ENCODE results near the gene CASKIN2. TPM values are rescaled to one million over a fixed set of nuclear protein-coding genes. Genes with fewer than 3 reads are reported as not detected.

CASKIN2 gene
- total RNA-seq, 1 donor from 2014 or later, result 34.3 TPM

GRCh38 chr17:75473246-75473645, 42.1 kb downstream of the CASKIN2 start:
- peaks cover 68% of the 10 kb centered on the region for H3K4me1 ChIP-seq
- peaks cover 16% of the 10 kb centered on the region for H3K36me3 ChIP-seq
- H3K4me3 ChIP-seq, result no peak overlapping the region
- no peaks in the 10 kb centered on the region for H3K27me3 ChIP-seq (ENCODE audit: low read depth)
- DNase-seq, result peak; percentile 51
- peak overlapping the region; percentile 88 for H3K27ac ChIP-seq (replicated peaks)
- no peak for TF ChIP-seq CTCF (IDR thresholded peaks at IDR 0.05; ENCODE audit: borderline replicate concordance)
- intact Hi-C loops (cut with micrococcal nuclease), result no loop called here
- H3K9me3 ChIP-seq (replicated peaks), result no peaks in the 10 kb centered on the region

GRCh38 chr17:75472119-75472518, 43.2 kb downstream of the CASKIN2 start:
- intact Hi-C loops (cut with micrococcal nuclease), result no loop called here
- H3K36me3 ChIP-seq, result peaks cover 16% of the 10 kb centered on the region

GRCh38 chr17:75471207-75471606, 44.1 kb downstream of the CASKIN2 start:
- Histone ChIP-seq H3K9me3 (replicated peaks) (peaks cover 4% of the 10 kb centered on the region), H3K4me1 (peaks cover 59% of the 10 kb centered on the region), H3K27me3 (ENCODE audit: low read depth) (no peaks in the 10 kb centered on the region), H3K27ac (replicated peaks) (no peak overlapping the region), H3K36me3 (peaks cover 22% of the 10 kb centered on the region), H3K4me3 (no peak overlapping the region)
- intact Hi-C loops (cut with micrococcal nuclease), result no loop called here
- no peak for DNase-seq
- TF ChIP-seq CTCF (IDR thresholded peaks at IDR 0.05; ENCODE audit: borderline replicate concordance), result no peak

More at GRCh38 chr17:75472119-75472518, 43.2 kb downstream of the CASKIN2 start:
- Histone ChIP-seq H3K27ac (replicated peaks) (peak overlapping the region; percentile 88), H3K9me3 (replicated peaks) (no peaks in the 10 kb centered on the region), H3K4me3 (no peak overlapping the region), H3K27me3 (ENCODE audit: low read depth) (no peaks in the 10 kb centered on the region), H3K4me1 (peaks cover 68% of the 10 kb centered on the region)
- no peak for TF ChIP-seq CTCF (IDR thresholded peaks at IDR 0.05; ENCODE audit: borderline replicate concordance)
- no peak for DNase-seq

GRCh38 chr17:75468779-75469373, 46.5 kb downstream of the CASKIN2 start:
- Histone ChIP-seq H3K4me1 (peaks cover 37% of the 10 kb centered on the region), H3K27ac (replicated peaks) (peak overlapping the region; percentile 70), H3K27me3 (ENCODE audit: low read depth) (no peaks in the 10 kb centered on the region), H3K36me3 (peaks cover 22% of the 10 kb centered on the region), H3K9me3 (replicated peaks) (peaks cover 4% of the 10 kb centered on the region), H3K4me3 (no peak overlapping the region)
- no peak for DNase-seq
- TF ChIP-seq CTCF (IDR thresholded peaks at IDR 0.05; ENCODE audit: borderline replicate concordance), result no peak
- intact Hi-C loops (cut with micrococcal nuclease), result no loop called here

- peaks cover 37% of the 10 kb centered on the region for H3K4me1 ChIP-seq
- no peak for DNase-seq
- H3K27ac ChIP-seq (replicated peaks), result peak overlapping the region; percentile 70
- H3K9me3 ChIP-seq (replicated peaks), result peaks cover 4% of the 10 kb centered on the region
- TF ChIP-seq CTCF (IDR thresholded peaks at IDR 0.05; ENCODE audit: borderline replicate concordance), result no peak
- H3K36me3 ChIP-seq, result peaks cover 22% of the 10 kb centered on the region
- intact Hi-C loops (cut with micrococcal nuclease), result no loop called here
- H3K4me3 ChIP-seq, result no peak overlapping the region
- no peaks in the 10 kb centered on the region for H3K27me3 ChIP-seq (ENCODE audit: low read depth)
Observed at GRCh38 chr17:75468291-75468754, 47.0 kb downstream of the CASKIN2 start.
